Hypothalamus (tissue), 51 donors: ENCODE results near the gene PARVA.

Source experiments
- DNase-seq, 51 donors: peaks; one replicate each; lab custom pipeline; 2025; lab: John Stamatoyannopoulos, UW

Gene PARVA

GRCh38 chr11:12403122-12403996, 26.0 kb downstream of the PARVA start:
- no peak for DNase-seq

DNA sequence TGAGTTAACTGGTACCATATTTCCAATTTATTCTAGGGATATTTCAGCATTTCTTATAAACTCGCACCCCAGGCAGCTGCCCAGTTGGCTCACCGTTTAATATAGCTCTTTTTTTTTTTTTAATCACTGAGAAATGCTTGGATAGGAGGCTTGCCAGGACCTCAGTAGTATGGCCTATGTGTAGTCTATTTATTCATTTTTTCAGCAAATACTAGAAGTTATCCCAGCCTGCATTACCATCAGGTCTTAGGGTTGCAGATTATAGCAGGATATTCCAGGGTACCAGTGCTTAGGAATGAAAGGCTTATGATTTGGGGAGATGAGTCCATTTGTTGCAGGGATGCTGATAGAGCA, 26.6 kb downstream of the PARVA start:
- no peak for DNase-seq

DNA sequence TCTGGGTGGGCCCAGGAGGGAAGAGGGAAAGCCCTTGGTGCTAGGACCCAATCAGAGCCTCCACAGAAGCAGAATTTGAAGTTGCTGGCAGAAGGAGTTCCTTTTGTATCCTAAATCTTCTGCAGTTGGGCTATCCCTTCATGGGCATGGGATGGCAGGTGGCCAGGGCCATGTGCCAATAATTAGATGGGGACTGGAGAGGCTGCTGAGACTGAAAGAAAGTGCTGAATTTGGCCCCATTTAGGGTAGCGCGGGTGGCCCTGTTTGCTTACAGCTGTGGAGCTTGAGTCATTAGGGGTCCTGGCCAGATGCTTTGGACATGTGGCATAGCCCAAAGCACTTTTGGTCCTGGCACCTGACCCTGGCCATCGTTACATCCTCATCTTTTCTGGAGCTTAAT, 27.1 kb downstream of the PARVA start:
- DNase-seq: no peak

- DNase-seq: no peak
Observed at GRCh38 chr11:12408156-12408770, 30.9 kb downstream of the PARVA start.

DNA sequence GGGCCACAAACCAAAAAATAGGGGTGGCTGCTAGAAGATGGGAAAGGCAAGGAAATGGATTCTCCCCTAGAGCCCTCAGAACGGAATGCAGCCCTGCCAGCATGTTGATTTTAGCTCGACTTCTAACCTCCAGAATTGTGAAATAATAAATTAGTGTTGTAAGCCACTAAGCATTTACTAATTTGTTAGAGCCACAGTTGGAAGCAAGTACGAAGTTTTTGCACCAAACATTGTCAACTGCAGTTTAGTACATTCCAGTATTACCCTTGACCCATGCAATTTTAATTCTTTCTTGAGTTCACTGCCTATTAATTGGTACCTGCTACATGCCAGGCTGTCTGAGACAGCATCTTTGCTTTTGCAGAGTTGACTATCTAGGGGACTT, 32.2 kb downstream of the PARVA start:
- DNase-seq: no peak

DNA sequence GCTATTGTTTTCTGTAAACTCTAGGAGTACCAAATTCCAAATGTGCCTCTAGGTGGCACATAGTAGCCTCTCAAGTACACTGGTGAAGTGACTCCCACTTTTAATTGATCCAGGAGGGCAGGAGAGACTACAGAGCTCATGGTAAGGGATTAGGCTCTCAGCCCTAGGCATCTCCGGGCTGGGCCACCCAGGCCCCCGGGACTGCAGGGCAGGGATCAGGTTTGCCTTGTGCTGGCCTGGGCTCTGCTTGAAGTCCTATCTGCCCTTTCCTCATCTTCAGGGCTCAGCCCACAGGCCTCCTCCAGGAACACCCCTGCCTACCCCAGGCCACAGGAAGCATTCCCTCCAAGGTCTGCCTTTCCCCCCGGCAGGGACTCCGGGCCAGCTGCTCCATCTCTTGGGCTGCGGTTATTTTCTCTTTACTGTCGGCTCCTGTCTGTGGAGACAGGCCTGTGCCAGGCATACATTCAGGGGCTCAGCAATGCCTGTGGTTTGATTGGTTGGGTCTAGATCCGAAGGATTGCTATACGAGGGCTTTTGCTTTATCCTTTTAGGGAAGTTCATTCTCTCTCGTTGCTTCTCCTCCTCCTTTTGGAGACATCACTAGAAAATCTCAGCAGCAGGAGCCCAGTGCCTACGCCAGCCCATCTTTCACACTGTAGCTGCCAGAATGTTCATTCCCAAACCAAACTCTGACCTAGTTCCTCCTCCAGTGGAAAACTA, 32.8 kb downstream of the PARVA start:
- DNase-seq: no peak

- no peak for DNase-seq
Observed at GRCh38 chr11:12411393-12411792, 34.0 kb downstream of the PARVA start.

- DNase-seq: peak in 14 of 51 donors; percentile 7 to 51 (median 30)
Observed at GRCh38 chr11:12411806-12412727, 34.7 kb downstream of the PARVA start.

- DNase-seq: no peak
Observed at GRCh38 chr11:12413141-12414052, 36.0 kb downstream of the PARVA start.

GRCh38 chr11:12414611-12415010, 37.2 kb downstream of the PARVA start:
- no peak for DNase-seq

DNA sequence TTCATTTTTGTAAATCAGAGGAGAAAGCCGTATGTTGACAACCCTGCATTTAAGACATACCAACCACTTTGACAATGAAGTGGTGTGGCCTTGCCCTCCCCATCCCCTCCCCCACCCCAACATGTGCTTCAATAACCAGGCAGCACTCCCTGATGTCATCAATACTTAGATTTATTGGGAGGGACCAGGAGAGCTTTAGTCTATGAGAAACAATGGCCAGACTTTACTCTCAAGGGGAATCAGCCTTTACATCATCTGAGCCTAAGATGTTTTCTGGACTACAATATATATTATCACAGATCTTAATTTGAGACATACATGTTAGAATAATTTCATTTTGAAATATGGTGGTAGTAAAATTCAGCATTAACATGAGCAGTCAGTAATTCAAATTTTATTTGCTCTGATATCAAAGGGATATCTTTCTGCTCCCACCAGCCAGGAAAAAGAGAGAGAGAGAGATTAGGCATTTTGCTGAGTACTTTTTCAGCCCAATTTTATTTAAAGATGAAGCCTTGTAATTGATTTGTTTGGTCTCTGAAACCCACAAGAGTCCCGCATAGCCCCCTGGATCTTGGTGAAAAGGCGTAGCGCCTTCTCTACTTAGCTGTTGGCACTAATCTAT, 38.1 kb downstream of the PARVA start:
- DNase-seq: no peak

GRCh38 chr11:12416552-12416951, 39.2 kb downstream of the PARVA start:
- no peak for DNase-seq

GRCh38 chr11:12417691-12418611, 40.6 kb downstream of the PARVA start:
- no peak for DNase-seq

DNA sequence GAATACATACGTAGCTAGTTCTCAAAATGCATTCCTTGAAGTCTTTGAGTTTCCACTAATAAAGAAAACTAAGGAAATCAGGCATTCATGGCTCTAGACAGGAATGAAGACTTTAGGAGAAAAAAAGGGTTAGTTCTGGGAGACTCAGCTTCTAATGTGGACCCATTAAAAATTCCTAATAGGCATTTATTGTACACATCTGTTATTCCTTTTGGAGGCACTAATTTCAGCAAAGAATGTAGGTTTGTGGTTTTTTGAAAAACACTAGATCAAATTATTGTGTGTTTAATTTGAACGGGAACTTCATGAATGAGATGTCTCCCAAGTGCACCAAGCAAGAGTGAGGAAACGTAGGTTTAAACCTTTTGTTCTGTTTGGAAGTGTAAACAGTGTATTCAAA, 42.7 kb downstream of the PARVA start:
- no peak for DNase-seq

- no peak for DNase-seq
Observed at GRCh38 chr11:12420706-12421105, 43.3 kb downstream of the PARVA start.

DNA sequence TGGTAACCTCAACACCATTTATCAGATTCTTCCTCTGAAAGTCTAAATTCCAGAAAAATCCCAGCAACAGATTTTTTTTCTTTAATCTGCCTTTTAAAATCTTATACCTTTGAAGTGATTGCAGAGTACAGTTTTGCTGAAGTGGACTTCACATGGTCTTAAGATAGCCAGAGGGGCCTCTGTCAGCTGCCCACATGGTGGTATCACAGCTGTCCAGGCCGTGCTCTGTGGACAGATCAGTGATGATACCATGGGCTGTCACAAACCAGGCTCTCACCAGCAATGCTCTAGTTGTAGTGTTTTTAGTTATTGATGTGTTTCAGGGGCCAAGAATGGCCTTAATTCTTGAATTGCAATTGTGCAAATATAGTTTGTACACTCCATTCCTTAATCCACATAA, 44.0 kb downstream of the PARVA start:
- DNase-seq: no peak

GRCh38 chr11:12426176-12426575, 48.8 kb downstream of the PARVA start:
- no peak for DNase-seq

DNA sequence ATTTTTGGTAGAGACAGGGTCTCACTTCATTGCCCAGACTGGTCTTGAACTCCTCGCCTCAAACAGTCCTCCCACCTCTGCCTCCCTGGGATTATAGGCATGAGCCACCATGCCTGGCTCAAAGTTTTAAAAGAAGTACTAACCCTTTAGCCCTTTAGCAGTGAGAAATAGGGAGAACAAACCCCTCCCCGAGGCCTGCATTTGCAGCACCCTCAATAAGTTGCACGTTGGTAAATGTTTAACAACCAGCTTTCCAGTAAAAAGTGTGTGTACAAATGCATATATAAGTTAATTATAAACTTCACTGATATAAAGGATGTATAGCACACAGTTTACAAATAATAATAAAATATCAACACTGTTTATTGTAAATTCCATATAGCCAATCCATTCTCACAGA, 51.8 kb downstream of the PARVA start:
- DNase-seq: no peak
